Muscle of arm (tissue), 14 donors: ENCODE results near the gene HDGF. TPM values are rescaled to one million over a fixed set of nuclear protein-coding genes. Genes with fewer than 3 reads are reported as not detected.
A peak's percentile ranks its signal among the peaks of the same experiment; 100 is the strongest.

ENCODE experiments used
- DNase-seq: peaks from one replicate; pipeline ENCODE4 v3.0.0-alpha.2; 2013
- long read RNA-seq, 11 donors: transcript quantifications; one replicate each; lab custom pipeline, GENCODE V29; 2026
- polyA plus RNA-seq, 12 donors: library from polyadenylated mRNA; unstranded; fragments of 120-200 nt; gene quantifications; one replicate each; pipeline ENCODE4 v1.2.1, GENCODE V29; 2013; ENCODE audit not compliant: insufficient read length in 12 of 12

The HDGF gene
- polyA plus RNA-seq, result 100 to 1,000 TPM in 11 of 12 donors, not detected in 1; 134 to 205 (median 142) TPM
- long read RNA-seq, donor 1, transcript HDGF-201 (6 exons, 2,380 nt), result major isoform, 31 of 72 reads
- long read RNA-seq, donor 1, partial matches to known transcripts, result 33 of 72 reads
- long read RNA-seq, donor 1, other reads (novel, unspliced or antisense), result 0 of 72 reads
- long read RNA-seq, donor 2, transcript HDGF-201 (6 exons, 2,380 nt), result major isoform, 10 of 56 reads
- long read RNA-seq, donor 2, partial matches to known transcripts, result 32 of 56 reads
- long read RNA-seq, donor 2, other reads (novel, unspliced or antisense), result 14 of 56 reads
- long read RNA-seq, donor 3, transcript HDGF-201 (6 exons, 2,380 nt), result major isoform, 8 of 9 reads
- long read RNA-seq, donor 3, partial matches to known transcripts, result 0 of 9 reads
- long read RNA-seq, donor 3, other reads (novel, unspliced or antisense), result 0 of 9 reads
- long read RNA-seq, donor 4, transcript HDGF-201 (6 exons, 2,380 nt), result major isoform, 6 of 7 reads
- long read RNA-seq, donor 4, partial matches to known transcripts, result 0 of 7 reads
- long read RNA-seq, donor 4, other reads (novel, unspliced or antisense), result 0 of 7 reads
- long read RNA-seq, donor 5, transcript HDGF-201 (6 exons, 2,380 nt), result major isoform, 38 of 110 reads
- long read RNA-seq, donor 5, partial matches to known transcripts, result 41 of 110 reads
- long read RNA-seq, donor 5, other reads (novel, unspliced or antisense), result 28 of 110 reads
- long read RNA-seq, donor 6, transcript HDGF-201 (6 exons, 2,380 nt), result major isoform, 18 of 32 reads
- long read RNA-seq, donor 6, partial matches to known transcripts, result 13 of 32 reads
- long read RNA-seq, donor 6, other reads (novel, unspliced or antisense), result 0 of 32 reads
- long read RNA-seq, donor 7, transcript HDGF-201 (6 exons, 2,380 nt), result major isoform, 6 of 11 reads
- long read RNA-seq, donor 7, partial matches to known transcripts, result 5 of 11 reads
- long read RNA-seq, donor 7, other reads (novel, unspliced or antisense), result 0 of 11 reads
- long read RNA-seq, donor 8, transcript HDGF-201 (6 exons, 2,380 nt), result major isoform, 30 of 31 reads
- long read RNA-seq, donor 8, partial matches to known transcripts, result 0 of 31 reads
- long read RNA-seq, donor 8, other reads (novel, unspliced or antisense), result 0 of 31 reads
- long read RNA-seq, donor 9, transcript HDGF-201 (6 exons, 2,380 nt), result major isoform, 19 of 20 reads
- long read RNA-seq, donor 9, partial matches to known transcripts, result 0 of 20 reads
- long read RNA-seq, donor 9, other reads (novel, unspliced or antisense), result 0 of 20 reads
- long read RNA-seq, donor 10, transcript HDGF-201 (6 exons, 2,380 nt), result major isoform, 27 of 29 reads
- long read RNA-seq, donor 10, partial matches to known transcripts, result 0 of 29 reads
- long read RNA-seq, donor 10, other reads (novel, unspliced or antisense), result 0 of 29 reads
- long read RNA-seq, donor 11, transcript HDGF-201 (6 exons, 2,380 nt), result major isoform, 14 of 41 reads
- long read RNA-seq, donor 11, partial matches to known transcripts, result 27 of 41 reads
- long read RNA-seq, donor 11, other reads (novel, unspliced or antisense), result 0 of 41 reads

GRCh38 chr1:156751451-156751756 is at the start of gene HDGF:
TSS of gene HDGF (minus strand) at chr1:156751675. CDS start at chr1:156751429, 246 bp downstream.
- no peak for DNase-seq

GRCh38 chr1:156797212-156797871 is 45.9 kb upstream of the HDGF start:
- peak; percentile 50 for DNase-seq

GRCh38 chr1:156796340-156797097 is 45.0 kb upstream of the HDGF start:
- no peak for DNase-seq

GRCh38 chr1:156795787-156796186 is 44.3 kb upstream of the HDGF start:
- no peak for DNase-seq

GRCh38 chr1:156795374-156795733 is 43.9 kb upstream of the HDGF start:
- DNase-seq, result no peak

GRCh38 chr1:156794506-156795373 is 43.3 kb upstream of the HDGF start:
- no peak for DNase-seq

GRCh38 chr1:156789621-156790318 is 38.3 kb upstream of the HDGF start:
- DNase-seq, result no peak

- no peak for DNase-seq
Observed at GRCh38 chr1:156788136-156788535, 36.7 kb upstream of the HDGF start.

GRCh38 chr1:156786640-156787039 is 35.2 kb upstream of the HDGF start:
- no peak for DNase-seq

GRCh38 chr1:156785458-156785857 is 34.0 kb upstream of the HDGF start:
- DNase-seq, result no peak

GRCh38 chr1:156781585-156782186 is 30.2 kb upstream of the HDGF start:
- no peak for DNase-seq

- no peak for DNase-seq
Observed at GRCh38 chr1:156777573-156777972, 26.1 kb upstream of the HDGF start.

- DNase-seq, result no peak
Observed at GRCh38 chr1:156776942-156777341, 25.5 kb upstream of the HDGF start.

- no peak for DNase-seq
Observed at GRCh38 chr1:156775799-156776198, 24.3 kb upstream of the HDGF start.

- no peak for DNase-seq
Observed at GRCh38 chr1:156773607-156774006, 22.1 kb upstream of the HDGF start.

- peak; percentile 19 for DNase-seq
Observed at GRCh38 chr1:156772728-156773497, 21.4 kb upstream of the HDGF start.

- DNase-seq, result no peak
Observed at GRCh38 chr1:156772222-156772621, 20.7 kb upstream of the HDGF start.
